Measurements from ENCODE around the gene SMIM28.

The SMIM28 gene

GRCh38 chr6:138377844-138378243 is at the start of gene SMIM28:
Gene SMIM28 (plus strand): TSS chr6:138377905. CDS start chr6:138378073, 168 bp downstream.
- in situ Hi-C loops (cut with MboI; ENCODE audit: low sequenced_read_pairs, unreplicated experiment) = no loop called here
- no peak for TF ChIP-seq CTCF (IDR thresholded peaks at IDR 0.05; ENCODE audit: borderline replicate concordance, control extremely low read depth, extremely low read depth, insufficient read depth, missing control alignments)
- no peak for DNase-seq (ENCODE audit: low spot score)

- in situ Hi-C loops (cut with MboI; ENCODE audit: low sequenced_read_pairs, unreplicated experiment) = no loop called here
- no peak for TF ChIP-seq CTCF (IDR thresholded peaks at IDR 0.05; ENCODE audit: borderline replicate concordance, control extremely low read depth, extremely low read depth, insufficient read depth, missing control alignments)
- DNase-seq (ENCODE audit: low spot score) = no peak
Measured at GRCh38 chr6:138328210-138328609, 49.5 kb upstream of the SMIM28 start.

GRCh38 chr6:138330763-138331162 is 46.9 kb upstream of the SMIM28 start:
- no peak for TF ChIP-seq CTCF (IDR thresholded peaks at IDR 0.05; ENCODE audit: borderline replicate concordance, control extremely low read depth, extremely low read depth, insufficient read depth, missing control alignments)
- in situ Hi-C loops (cut with MboI; ENCODE audit: low sequenced_read_pairs, unreplicated experiment) = no loop called here

GRCh38 chr6:138331444-138331843 is 46.3 kb upstream of the SMIM28 start:
- in situ Hi-C loops (cut with MboI; ENCODE audit: low sequenced_read_pairs, unreplicated experiment) = no loop called here
- TF ChIP-seq CTCF (IDR thresholded peaks at IDR 0.05; ENCODE audit: borderline replicate concordance, control extremely low read depth, extremely low read depth, insufficient read depth, missing control alignments) = no peak
- no peak for DNase-seq (ENCODE audit: low spot score)

More at GRCh38 chr6:138330763-138331162, 46.9 kb upstream of the SMIM28 start:
- DNase-seq (ENCODE audit: low spot score) = no peak

- in situ Hi-C loops (cut with MboI; ENCODE audit: low sequenced_read_pairs, unreplicated experiment) = no loop called here
Measured at GRCh38 chr6:138331984-138332383, 45.7 kb upstream of the SMIM28 start.

GRCh38 chr6:138334000-138334399 is 43.7 kb upstream of the SMIM28 start:
- in situ Hi-C loops (cut with MboI; ENCODE audit: low sequenced_read_pairs, unreplicated experiment) = no loop called here
- no peak for TF ChIP-seq CTCF (IDR thresholded peaks at IDR 0.05; ENCODE audit: borderline replicate concordance, control extremely low read depth, extremely low read depth, insufficient read depth, missing control alignments)
- no peak for DNase-seq (ENCODE audit: low spot score)

More at GRCh38 chr6:138331984-138332383, 45.7 kb upstream of the SMIM28 start:
- TF ChIP-seq CTCF (IDR thresholded peaks at IDR 0.05; ENCODE audit: borderline replicate concordance, control extremely low read depth, extremely low read depth, insufficient read depth, missing control alignments) = no peak
- DNase-seq (ENCODE audit: low spot score) = no peak

GRCh38 chr6:138334963-138335362 is 42.7 kb upstream of the SMIM28 start:
- no peak for DNase-seq (ENCODE audit: low spot score)
- in situ Hi-C loops (cut with MboI; ENCODE audit: low sequenced_read_pairs, unreplicated experiment) = no loop called here
- TF ChIP-seq CTCF (IDR thresholded peaks at IDR 0.05; ENCODE audit: borderline replicate concordance, control extremely low read depth, extremely low read depth, insufficient read depth, missing control alignments) = no peak
